ENCODE measurements around the gene RNF44.

RNF44 gene

GRCh38 chr5:176533894-176534611 is 3.1 kb downstream of the RNF44 start:
- Mint-ChIP-seq H3K4me1 (ENCODE audit: low read depth) (peaks cover 55% of the 10 kb centered on the region), H3K9me3 (ENCODE audit: low read depth) (no peaks in the 10 kb centered on the region), H3K36me3 (peaks cover 2% of the 10 kb centered on the region), H3K27ac (peak overlapping the region; percentile 99), H3K4me3 (peak overlapping the region; percentile 97), H3K27me3 (no peaks in the 10 kb centered on the region)

- H3K4me3 Mint-ChIP-seq: peak overlapping the region; percentile 97
- peaks cover 2% of the 10 kb centered on the region for H3K36me3 Mint-ChIP-seq
- no peaks in the 10 kb centered on the region for H3K27me3 Mint-ChIP-seq
- no peaks in the 10 kb centered on the region for H3K9me3 Mint-ChIP-seq (ENCODE audit: low read depth)
- H3K27ac Mint-ChIP-seq: peak overlapping the region; percentile 99
- peaks cover 52% of the 10 kb centered on the region for H3K4me1 Mint-ChIP-seq (ENCODE audit: low read depth)
These were observed 3.8 kb downstream of the RNF44 start for GRCh38 chr5:176533390-176533789.

DNA sequence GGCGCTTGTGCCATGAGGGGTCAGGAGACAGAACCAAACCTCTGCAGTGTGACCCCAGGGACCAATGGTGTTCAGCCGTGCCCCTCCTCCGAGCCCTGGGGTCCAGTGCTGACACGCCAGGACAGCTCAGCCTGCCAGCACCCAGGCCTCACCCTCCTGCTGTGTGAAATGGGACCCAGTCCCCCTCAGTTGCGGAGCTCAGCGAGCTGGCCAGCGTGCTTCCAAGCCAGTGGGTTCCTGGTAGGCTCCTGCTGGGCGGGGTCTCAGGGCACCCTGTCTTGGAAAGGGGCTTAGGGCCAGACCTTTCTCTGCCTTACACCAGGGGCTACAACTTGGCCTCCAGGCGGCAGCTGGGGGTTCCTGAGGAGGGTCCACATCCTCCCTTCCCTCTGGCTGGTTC is 4.4 kb downstream of the RNF44 start:
- H3K4me3 Mint-ChIP-seq: peak overlapping the region; percentile 97
- no peaks in the 10 kb centered on the region for H3K27me3 Mint-ChIP-seq
- peaks cover 52% of the 10 kb centered on the region for H3K4me1 Mint-ChIP-seq (ENCODE audit: low read depth)
- peak overlapping the region; percentile 99 for H3K27ac Mint-ChIP-seq
- H3K36me3 Mint-ChIP-seq: peaks cover 2% of the 10 kb centered on the region
- H3K9me3 Mint-ChIP-seq (ENCODE audit: low read depth): no peaks in the 10 kb centered on the region

- Mint-ChIP-seq H3K36me3 (peaks cover 2% of the 10 kb centered on the region), H3K27ac (peak overlapping the region; percentile 16), H3K4me1 (ENCODE audit: low read depth) (peaks cover 60% of the 10 kb centered on the region), H3K4me3 (peak overlapping the region; percentile 27), H3K9me3 (ENCODE audit: low read depth) (no peaks in the 10 kb centered on the region), H3K27me3 (no peaks in the 10 kb centered on the region)
These were observed 5.2 kb downstream of the RNF44 start for GRCh38 chr5:176531902-176532493.

- Mint-ChIP-seq H3K27me3 (no peaks in the 10 kb centered on the region), H3K4me1 (ENCODE audit: low read depth) (peaks cover 61% of the 10 kb centered on the region), H3K4me3 (peak overlapping the region; percentile 76), H3K36me3 (peaks cover 2% of the 10 kb centered on the region), H3K27ac (peak overlapping the region; percentile 92), H3K9me3 (ENCODE audit: low read depth) (no peaks in the 10 kb centered on the region)
These were observed 6.0 kb downstream of the RNF44 start for GRCh38 chr5:176530983-176531901.

DNA sequence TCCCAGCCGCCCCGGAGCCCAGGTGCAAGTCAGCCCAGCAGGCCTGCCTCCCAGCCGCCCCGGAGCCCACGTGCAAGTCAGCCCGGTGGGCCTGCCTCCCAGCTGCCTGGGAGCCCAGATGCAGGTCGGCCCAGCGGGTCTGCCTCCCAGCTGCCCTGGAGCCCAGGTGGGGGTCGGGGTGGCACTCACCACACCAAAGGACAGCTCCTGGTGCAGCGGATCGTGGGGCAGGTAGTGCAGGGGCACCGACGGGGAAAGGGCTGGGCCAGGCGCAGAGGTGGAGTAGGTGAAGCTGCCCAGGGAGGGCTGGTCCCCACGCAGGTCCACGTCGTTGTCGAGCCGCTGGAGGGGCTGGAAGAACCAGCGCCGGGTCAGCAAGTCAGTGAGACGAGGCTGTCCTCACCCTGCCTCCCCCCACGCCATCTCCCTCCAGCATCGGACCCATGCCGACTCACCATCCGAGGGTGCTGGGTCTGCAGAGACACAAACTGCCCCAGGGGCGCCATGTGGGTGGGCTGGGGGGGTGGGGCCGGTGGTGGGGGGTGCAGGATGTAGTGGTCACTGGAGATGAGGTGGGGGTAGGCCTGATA is 6.7 kb downstream of the RNF44 start:
- Mint-ChIP-seq H3K27ac (no peak overlapping the region), H3K4me3 (peak overlapping the region; percentile 76), H3K27me3 (no peaks in the 10 kb centered on the region), H3K4me1 (ENCODE audit: low read depth) (peaks cover 62% of the 10 kb centered on the region), H3K36me3 (peaks cover 2% of the 10 kb centered on the region), H3K9me3 (ENCODE audit: low read depth) (no peaks in the 10 kb centered on the region)

GRCh38 chr5:176529741-176530141 is 7.5 kb downstream of the RNF44 start:
- peaks cover 2% of the 10 kb centered on the region for H3K36me3 Mint-ChIP-seq
- peak overlapping the region; percentile 72 for H3K4me3 Mint-ChIP-seq
- peaks cover 59% of the 10 kb centered on the region for H3K4me1 Mint-ChIP-seq (ENCODE audit: low read depth)
- H3K9me3 Mint-ChIP-seq (ENCODE audit: low read depth): no peaks in the 10 kb centered on the region
- H3K27me3 Mint-ChIP-seq: no peaks in the 10 kb centered on the region
- peak overlapping the region; percentile 86 for H3K27ac Mint-ChIP-seq

DNA sequence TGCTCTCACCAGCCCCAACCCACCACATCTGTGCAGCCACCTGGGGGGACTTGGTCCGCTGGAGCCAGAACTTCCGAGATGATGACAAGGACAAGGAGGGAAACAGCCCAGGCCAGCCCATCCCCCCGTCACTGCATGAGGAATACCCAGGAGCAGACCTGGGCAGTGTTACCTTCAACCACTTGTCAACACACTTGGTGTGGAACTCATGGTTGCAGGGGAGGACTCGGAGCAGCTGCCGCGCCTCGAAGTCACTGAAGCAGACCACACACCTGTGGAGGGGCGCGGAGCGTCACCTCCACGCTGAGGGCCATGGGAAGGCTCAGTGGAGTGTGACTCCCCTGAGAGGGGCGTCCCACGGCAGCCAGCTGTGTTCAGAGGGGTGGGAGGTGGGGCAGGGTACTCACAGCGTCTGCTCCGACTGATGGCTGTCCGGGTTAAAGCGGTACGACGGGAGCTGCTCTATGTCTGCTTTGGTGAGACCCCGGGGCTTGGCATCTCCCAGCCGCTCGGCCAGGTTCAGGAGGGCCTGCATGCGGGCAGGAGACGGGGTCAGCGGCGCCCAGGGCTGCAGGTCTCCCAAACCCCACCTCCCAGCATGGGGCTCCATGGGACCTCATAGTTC is 8.0 kb downstream of the RNF44 start:
- Mint-ChIP-seq H3K36me3 (peaks cover 2% of the 10 kb centered on the region), H3K27me3 (no peaks in the 10 kb centered on the region), H3K4me3 (peak overlapping the region; percentile 72), H3K4me1 (ENCODE audit: low read depth) (peaks cover 54% of the 10 kb centered on the region), H3K9me3 (ENCODE audit: low read depth) (no peaks in the 10 kb centered on the region), H3K27ac (peak overlapping the region; percentile 86)

- no peaks in the 10 kb centered on the region for H3K27me3 Mint-ChIP-seq
- H3K4me1 Mint-ChIP-seq (ENCODE audit: low read depth): peaks cover 52% of the 10 kb centered on the region
- no peak overlapping the region for H3K4me3 Mint-ChIP-seq
- H3K9me3 Mint-ChIP-seq (ENCODE audit: low read depth): no peaks in the 10 kb centered on the region
- peak overlapping the region; percentile 82 for H3K27ac Mint-ChIP-seq
- peaks cover 2% of the 10 kb centered on the region for H3K36me3 Mint-ChIP-seq
These were observed 8.5 kb downstream of the RNF44 start for GRCh38 chr5:176528761-176529115.

DNA sequence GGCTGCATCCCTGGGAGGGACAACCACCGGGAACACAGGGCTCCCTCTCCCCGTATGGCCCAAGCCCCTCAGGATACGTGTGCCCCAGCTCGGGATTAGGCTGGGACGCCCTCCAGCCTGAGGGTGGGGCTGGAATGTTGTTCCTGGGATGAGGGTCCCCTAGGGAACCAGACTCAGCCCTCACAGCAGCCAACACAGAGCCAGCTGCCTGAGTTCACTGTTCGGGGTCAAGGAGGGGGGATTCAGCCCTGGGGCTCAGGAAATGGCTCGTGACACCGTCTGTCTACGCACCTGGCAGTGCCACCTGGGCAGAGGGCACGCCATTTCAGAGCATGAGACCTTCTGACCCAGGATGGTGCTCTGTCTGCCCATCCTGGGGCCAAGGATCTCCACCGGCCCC is 8.9 kb downstream of the RNF44 start:
- Mint-ChIP-seq H3K9me3 (ENCODE audit: low read depth) (no peaks in the 10 kb centered on the region), H3K27ac (peak overlapping the region; percentile 82), H3K4me1 (ENCODE audit: low read depth) (peaks cover 51% of the 10 kb centered on the region), H3K4me3 (peak overlapping the region; percentile 35), H3K36me3 (peaks cover 2% of the 10 kb centered on the region), H3K27me3 (no peaks in the 10 kb centered on the region)

DNA sequence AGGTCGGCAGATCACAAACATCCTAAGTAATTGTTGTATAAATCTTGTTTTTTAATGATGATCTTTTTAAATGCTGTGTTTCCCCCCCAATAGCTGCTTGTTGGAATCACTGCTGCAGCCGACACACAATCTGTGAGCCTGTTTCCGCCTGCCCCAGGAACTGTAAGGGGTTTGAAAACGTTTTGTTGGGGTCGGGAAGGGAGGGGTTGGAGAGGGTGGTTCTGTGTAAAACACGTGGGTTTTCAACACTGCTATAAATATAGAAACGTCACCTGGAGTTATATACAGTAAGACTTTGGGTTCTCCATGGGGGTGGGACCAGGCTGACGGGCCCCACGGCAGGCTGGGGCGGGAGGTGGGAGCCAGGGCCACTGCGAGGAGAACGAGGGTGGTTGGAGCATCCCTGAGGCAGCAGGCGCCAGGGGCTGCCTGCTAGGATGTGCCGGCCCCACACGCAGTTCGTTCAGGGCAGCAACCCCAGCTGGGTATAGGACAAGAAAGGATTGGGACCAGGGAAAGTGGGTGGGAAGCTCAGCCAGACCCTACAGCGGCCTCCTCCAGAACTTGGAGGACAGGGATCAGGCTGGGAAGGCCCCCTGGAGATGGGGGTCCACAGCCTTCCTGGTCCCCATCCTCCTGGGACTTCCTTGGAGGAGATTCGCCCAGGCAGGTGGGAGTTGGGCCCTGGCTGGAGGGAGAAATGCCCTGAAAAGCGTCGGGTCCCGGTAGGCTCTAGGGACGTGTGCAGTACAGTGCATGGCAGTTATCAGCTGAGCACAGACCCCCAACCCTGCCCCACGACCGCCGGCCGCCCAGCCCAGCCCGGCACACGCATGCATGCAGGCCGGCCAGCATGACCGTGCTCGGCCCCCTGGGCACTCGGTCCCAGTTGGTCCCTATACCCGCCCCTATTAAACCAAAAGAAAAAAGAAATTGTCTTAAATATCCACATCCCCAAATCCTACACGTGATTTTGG is 9.7 kb downstream of the RNF44 start:
- H3K27ac Mint-ChIP-seq: peak overlapping the region; percentile 82
- no peaks in the 10 kb centered on the region for H3K27me3 Mint-ChIP-seq
- H3K4me3 Mint-ChIP-seq: no peak overlapping the region
- H3K9me3 Mint-ChIP-seq (ENCODE audit: low read depth): no peaks in the 10 kb centered on the region
- H3K4me1 Mint-ChIP-seq (ENCODE audit: low read depth): peaks cover 53% of the 10 kb centered on the region
- H3K36me3 Mint-ChIP-seq: peaks cover 2% of the 10 kb centered on the region

DNA sequence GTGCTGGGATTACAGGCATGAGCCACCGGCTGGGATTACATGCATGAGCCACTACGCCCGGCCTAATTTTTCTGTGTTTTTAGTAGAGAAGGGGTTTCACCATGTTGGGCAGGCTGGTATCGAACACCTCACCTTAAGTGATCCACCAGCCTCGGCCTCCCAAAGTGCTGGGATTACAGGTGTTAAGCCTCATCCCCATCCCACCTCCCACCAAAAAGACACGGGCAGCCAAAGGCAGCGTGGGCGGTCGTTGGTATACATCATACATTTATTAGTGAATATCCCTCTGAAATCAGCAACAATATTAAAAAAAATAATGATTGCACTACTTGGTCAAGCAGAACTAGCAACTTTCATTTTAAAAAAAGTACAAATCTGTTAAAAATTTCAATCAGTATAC is 10.7 kb downstream of the RNF44 start:
- no peak overlapping the region for H3K4me3 Mint-ChIP-seq
- H3K9me3 Mint-ChIP-seq (ENCODE audit: low read depth): no peaks in the 10 kb centered on the region
- H3K36me3 Mint-ChIP-seq: peaks cover 2% of the 10 kb centered on the region
- H3K27me3 Mint-ChIP-seq: no peaks in the 10 kb centered on the region
- H3K4me1 Mint-ChIP-seq (ENCODE audit: low read depth): peaks cover 47% of the 10 kb centered on the region
- H3K27ac Mint-ChIP-seq: peak overlapping the region; percentile 64

DNA sequence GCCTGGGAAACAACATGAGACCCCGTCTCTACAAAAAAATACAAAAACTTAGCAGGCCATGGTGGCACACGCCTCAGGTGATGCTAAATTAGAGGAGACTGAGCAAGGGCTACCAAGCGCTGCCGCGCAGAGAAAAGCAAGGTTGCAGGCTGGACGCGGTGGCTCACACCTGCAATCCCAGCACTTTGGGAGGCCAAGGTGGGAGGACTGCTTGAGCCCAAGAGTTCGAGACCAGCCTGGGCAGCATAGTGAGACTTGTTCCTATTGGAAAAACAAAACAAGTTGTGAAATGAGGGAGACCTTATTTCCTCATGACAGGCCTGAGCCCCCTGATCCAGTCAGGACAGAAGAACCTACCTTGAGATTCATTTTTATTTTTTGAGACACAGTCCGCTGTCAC is 11.5 kb downstream of the RNF44 start:
- no peaks in the 10 kb centered on the region for H3K27me3 Mint-ChIP-seq
- no peaks in the 10 kb centered on the region for H3K36me3 Mint-ChIP-seq
- H3K27ac Mint-ChIP-seq: peak overlapping the region; percentile 5
- H3K9me3 Mint-ChIP-seq (ENCODE audit: low read depth): no peaks in the 10 kb centered on the region
- H3K4me1 Mint-ChIP-seq (ENCODE audit: low read depth): peaks cover 40% of the 10 kb centered on the region
- H3K4me3 Mint-ChIP-seq: no peak overlapping the region

Data from activated naive CD8-positive, alpha-beta T cell (primary cell).